Fibroblast of lung (primary cell): Measurements from ENCODE around the gene MSH3. TPM values are rescaled to one million over a fixed set of nuclear protein-coding genes. Genes with fewer than 3 reads are reported as not detected.

Experiments
- DNase-seq, 2 donors: peaks; one replicate each; pipeline versions ENCODE4 v3.0.0 to v3.0.0-alpha.2; 2010; ENCODE audit warnings: low read depth in 2 of 2
- H2AFZ ChIP-seq: 2 replicates; pipeline ENCODE4 v1.5.1; 2012; ENCODE audit warnings: low read length, control low read depth, inconsistent platforms
- H3K27ac ChIP-seq: 2 replicates; pipeline ENCODE4 v1.5.1; 2011; ENCODE audit warnings: low read length, control low read depth; ENCODE audit not compliant: insufficient read depth
- H3K27me3 ChIP-seq: 2 replicates; pipeline ENCODE4 v1.5.1; 2011; ENCODE audit warnings: mild to moderate bottlenecking, low read length; ENCODE audit not compliant: control insufficient read depth, insufficient read depth
- H3K36me3 ChIP-seq: 2 replicates; pipeline ENCODE4 v1.5.1; 2011; ENCODE audit warnings: low read length; ENCODE audit not compliant: control insufficient read depth, insufficient read depth
- H3K4me1 ChIP-seq: 2 replicates; pipeline ENCODE4 v1.5.1; 2011; ENCODE audit warnings: low read length; ENCODE audit not compliant: control insufficient read depth, insufficient read depth; ENCODE audit errors: extremely low read depth
- H3K4me2 ChIP-seq: 2 replicates; pipeline ENCODE4 v1.5.1; 2011; ENCODE audit warnings: low read length, control low read depth; ENCODE audit not compliant: insufficient read depth; ENCODE audit errors: extremely low read depth
- H3K4me3 ChIP-seq, 4 experiments: fragments of 200-600 bp in 1 of 4; sonication (generic) in 1 of 4; replicated peaks in 1 of 4; 2 replicates each; pipeline ENCODE4 v1.5.1; 2011 to 2016; ENCODE audit warnings: low read length in 4 of 4, low read depth in 3 of 4, mild to moderate bottlenecking in 3 of 4, control low read depth in 2 of 4, inconsistent platforms in 1 of 4, mixed read lengths in 1 of 4; ENCODE audit not compliant: insufficient read depth in 1 of 4; ENCODE audit errors: control extremely low read depth in 1 of 4
- H3K79me2 ChIP-seq: 2 replicates; pipeline ENCODE4 v1.5.1; 2012; ENCODE audit warnings: mild to moderate bottlenecking, low read length, inconsistent platforms; ENCODE audit not compliant: control insufficient read depth, insufficient read depth
- H3K9ac ChIP-seq: 2 replicates; pipeline ENCODE4 v1.5.1; 2011; ENCODE audit warnings: mild to moderate bottlenecking, low read length, control low read depth; ENCODE audit not compliant: insufficient read depth
- H3K9me3 ChIP-seq: 2 replicates; pipeline ENCODE4 v1.5.1; 2012; ENCODE audit warnings: low read depth, low read length; ENCODE audit not compliant: control insufficient read depth, insufficient read depth
- H4K20me1 ChIP-seq: 2 replicates; pipeline ENCODE4 v1.5.1; 2011; ENCODE audit warnings: low read length; ENCODE audit not compliant: control insufficient read depth, insufficient read depth; ENCODE audit errors: extremely low read depth
- CTCF ChIP-seq, 2 donors: IDR thresholded peaks in 1 of 2; conservative IDR thresholded peaks in 1 of 2; 1 replicate in 1 of 2; 2 replicates in 1 of 2; pipeline ENCODE4 v1.5.1; 2011 to 2012; ENCODE audit warnings: low read length in 2 of 2, control low read depth in 1 of 2, inconsistent platforms in 1 of 2, low read depth in 1 of 2, mild to moderate bottlenecking in 1 of 2
- EZH2 ChIP-seq: IDR thresholded peaks from 2 replicates; pipeline ENCODE4 v1.5.1; 2012; ENCODE audit warnings: low read length, control low read depth, mild to moderate bottlenecking; ENCODE audit errors: missing control alignments
- polyA plus RNA-seq, 2 donors: library from polyadenylated mRNA; depleted of rRNA in 1 of 2; stranded (reverse) in 1 of 2; unstranded in 1 of 2; fragments of >200 nt; gene quantifications; 2 replicates each; pipeline ENCODE4 v1.2.1, GENCODE V29; 2011 to 2012; ENCODE audit warnings: missing spikeins in 1 of 2
- total RNA-seq: library from RNA; depleted of rRNA; stranded (reverse); fragments of >200 nt; gene quantifications from 2 replicates; pipeline ENCODE4 v1.2.1, GENCODE V29; 2014

Gene MSH3
- total and polyA plus RNA-seq, 2 donors (not counting 1 experiment from before 2014, with no cell fraction given) = 9.1 to 14.4 TPM

- H3K9me3 ChIP-seq = no peaks in the 10 kb centered on the region
- no peaks in the 10 kb centered on the region for H3K4me1 ChIP-seq
- H3K27ac ChIP-seq = no peak overlapping the region
- H3K4me2 ChIP-seq = no peak overlapping the region
- no peaks in the 10 kb centered on the region for H3K79me2 ChIP-seq
- H3K9ac ChIP-seq = no peak overlapping the region
- no peaks in the 10 kb centered on the region for H3K27me3 ChIP-seq
- TF ChIP-seq EZH2 = no peak
- TF ChIP-seq CTCF (conservative IDR thresholded peaks at IDR 0.05 in 1 of 2, IDR thresholded peaks at IDR 0.05 in 1 of 2; ENCODE audit: low read depth in 1 of 2, low read length in 2 of 2) = no peak
- H4K20me1 ChIP-seq = no peaks in the 10 kb centered on the region
- H2AFZ ChIP-seq = no peak overlapping the region
- no peak overlapping the region for H3K4me3 ChIP-seq
- DNase-seq = peak in 1 of 2 donors; percentile 9
- no peaks in the 10 kb centered on the region for H3K36me3 ChIP-seq
Measured at GRCh38 chr5:80705801-80706200, 51.3 kb downstream of the MSH3 start.

GRCh38 chr5:80706835-80707447 lies 52.5 kb downstream of the MSH3 start:
- DNase-seq = peak in 1 of 2 donors; percentile 1
- no peaks in the 10 kb centered on the region for H3K27me3 ChIP-seq
- H3K79me2 ChIP-seq = no peaks in the 10 kb centered on the region
- no peaks in the 10 kb centered on the region for H3K4me1 ChIP-seq
- no peak for TF ChIP-seq CTCF (conservative IDR thresholded peaks at IDR 0.05 in 1 of 2, IDR thresholded peaks at IDR 0.05 in 1 of 2; ENCODE audit: low read depth in 1 of 2, low read length in 2 of 2)
- no peak for TF ChIP-seq EZH2
- no peak overlapping the region for H3K9ac ChIP-seq
- H3K9me3 ChIP-seq = no peaks in the 10 kb centered on the region
- no peaks in the 10 kb centered on the region for H4K20me1 ChIP-seq
- no peak overlapping the region for H3K27ac ChIP-seq
- H3K4me3 ChIP-seq = no peak overlapping the region
- no peak overlapping the region for H3K4me2 ChIP-seq
- H3K36me3 ChIP-seq = no peaks in the 10 kb centered on the region
- no peak overlapping the region for H2AFZ ChIP-seq

GRCh38 chr5:80707645-80708044 lies 53.2 kb downstream of the MSH3 start:
- no peaks in the 10 kb centered on the region for H3K79me2 ChIP-seq
- no peak overlapping the region for H3K4me2 ChIP-seq
- no peak overlapping the region for H3K4me3 ChIP-seq
- TF ChIP-seq CTCF (conservative IDR thresholded peaks at IDR 0.05 in 1 of 2, IDR thresholded peaks at IDR 0.05 in 1 of 2; ENCODE audit: low read depth in 1 of 2, low read length in 2 of 2) (no peak), EZH2 (no peak)
- H3K9ac ChIP-seq = no peak overlapping the region
- no peaks in the 10 kb centered on the region for H3K9me3 ChIP-seq
- no peaks in the 10 kb centered on the region for H3K4me1 ChIP-seq
- H4K20me1 ChIP-seq = no peaks in the 10 kb centered on the region
- H3K36me3 ChIP-seq = no peaks in the 10 kb centered on the region
- no peak overlapping the region for H3K27ac ChIP-seq
- DNase-seq = peak; percentile 8 to 33
- no peak overlapping the region for H2AFZ ChIP-seq
- H3K27me3 ChIP-seq = no peaks in the 10 kb centered on the region
